SHP77 treated with DMSO at 0.1 percent for 48 hours (cell line): Measurements from ENCODE around the gene PRPF38A.
"Not testable (repeated sequence)": the region's sequence is repeated elsewhere in the genome, so short reads cannot be mapped to it uniquely, and the experiment has no call there.

Experiments
- DNase-seq: peaks from one replicate; lab custom pipeline; 2025; lab: John Stamatoyannopoulos, UW

Gene PRPF38A

GRCh38 chr1:52404116-52404974 is at the start of gene PRPF38A, which contains the start of gene ORC1:
PRPF38A (plus strand) TSS chr1:52404602; CDS start chr1:52404750, 148 bp downstream.
ORC1 (minus strand) TSS chr1:52404423; CDS start chr1:52402223, 2,200 bp downstream.
- DNase-seq: peak; percentile 88

- DNase-seq: no peak
These were observed 49.0 kb upstream of the PRPF38A start for GRCh38 chr1:52355436-52355835.

DNA sequence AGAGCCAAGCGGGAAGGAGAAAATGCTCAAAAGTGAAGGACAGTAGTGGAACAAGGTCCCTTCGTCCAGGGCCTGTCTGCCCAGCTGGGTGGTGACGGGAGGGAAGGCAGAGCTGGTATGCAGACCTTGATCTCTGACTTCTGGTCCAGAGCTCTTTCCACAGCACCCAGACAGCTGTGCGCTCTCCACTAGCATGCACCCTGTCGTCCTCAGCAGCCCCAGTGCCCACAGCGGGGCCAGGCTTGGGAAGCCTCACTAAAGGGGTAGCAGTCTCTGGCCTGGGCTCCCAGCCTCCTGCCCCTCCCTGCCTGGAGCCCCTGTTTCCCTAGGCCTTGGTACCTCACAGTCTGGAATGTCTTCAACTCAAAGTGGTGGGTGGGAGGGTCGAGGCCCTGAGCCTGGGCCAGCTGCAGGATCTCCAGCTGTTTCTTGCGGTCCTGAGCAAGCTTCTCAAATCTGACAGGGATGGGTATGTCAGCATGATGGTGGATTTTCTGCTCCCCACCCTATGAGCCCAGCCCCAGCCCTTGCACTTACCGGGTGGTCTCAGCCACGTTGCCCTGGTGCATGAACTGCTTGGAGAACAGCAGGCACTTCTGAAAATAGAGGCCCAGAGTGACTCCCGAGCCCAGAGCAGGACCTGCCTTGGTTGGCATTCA is 48.4 kb upstream of the PRPF38A start:
- DNase-seq: no peak

- no peak for DNase-seq
These were observed 47.5 kb upstream of the PRPF38A start for GRCh38 chr1:52356818-52357355.

DNA sequence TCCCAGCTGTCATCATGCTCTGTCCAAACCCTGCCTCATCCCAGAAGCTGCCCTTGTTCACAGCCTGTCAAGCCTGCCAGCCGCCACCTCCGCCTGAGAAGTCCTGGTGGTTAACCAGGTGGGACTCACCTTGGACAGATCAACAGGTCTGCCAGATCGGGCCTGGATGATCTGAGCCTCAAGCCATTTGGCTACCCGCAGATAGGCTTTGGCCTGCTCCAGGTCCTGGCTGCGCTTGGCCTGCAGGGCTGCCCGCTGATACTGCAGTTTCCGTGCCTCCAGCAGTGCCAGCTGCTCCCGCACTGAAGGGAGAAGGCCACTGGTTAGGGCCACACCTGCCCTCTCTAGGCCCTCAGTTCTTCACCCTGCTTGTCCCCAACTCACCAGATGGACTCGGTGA is 47.0 kb upstream of the PRPF38A start:
- no peak for DNase-seq

DNA sequence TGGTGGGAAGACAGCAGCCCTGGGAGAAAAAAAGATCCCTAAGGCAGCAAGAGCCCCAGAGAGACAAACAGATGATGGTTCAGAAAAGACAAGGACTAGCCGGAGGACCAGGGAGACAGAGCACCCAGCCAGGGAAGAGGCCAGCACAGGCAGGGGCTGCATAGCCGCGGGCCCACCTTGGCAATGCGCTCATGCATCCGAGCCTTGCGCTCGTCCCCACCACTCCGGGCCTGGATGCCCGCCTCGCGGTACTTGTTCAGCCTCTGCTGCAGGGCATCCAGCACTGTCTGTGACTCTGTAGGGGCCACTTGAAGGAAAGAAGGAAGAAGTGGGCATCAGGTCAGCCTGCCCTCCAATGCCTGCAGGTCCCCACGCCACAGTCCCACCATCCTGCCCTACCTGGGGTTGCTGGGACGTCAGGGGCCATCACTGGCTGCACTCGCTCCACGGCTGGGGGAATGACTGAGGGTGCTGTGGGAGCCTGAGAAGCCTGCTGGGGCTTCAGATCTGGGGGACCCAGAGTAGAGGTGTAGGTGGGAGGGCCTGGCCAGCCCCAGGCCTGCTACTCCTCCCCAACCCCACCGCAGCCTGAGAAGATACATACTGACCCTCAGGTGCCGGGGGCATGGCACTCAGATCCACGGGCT is 45.4 kb upstream of the PRPF38A start:
- no peak for DNase-seq

- DNase-seq: no peak
These were observed 44.5 kb upstream of the PRPF38A start for GRCh38 chr1:52359676-52360594.

DNA sequence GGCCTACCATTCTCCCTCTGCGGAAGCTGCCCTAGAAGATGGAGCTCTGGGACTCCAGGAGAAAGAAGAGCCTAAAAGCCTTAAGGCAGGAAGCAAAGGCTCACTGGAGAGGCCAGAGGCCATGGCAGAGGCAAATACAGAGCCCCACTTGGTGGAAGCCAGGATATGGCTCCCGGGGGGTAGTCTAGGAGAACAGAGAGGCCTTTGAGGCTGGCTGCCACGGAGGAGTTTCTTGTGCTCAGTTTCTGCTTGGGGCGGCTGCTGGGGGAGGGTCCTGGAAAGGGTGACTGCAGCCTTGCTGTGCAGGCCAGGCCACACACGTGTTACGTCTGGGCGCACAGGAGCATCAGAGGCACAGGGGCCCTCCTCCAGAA is 43.8 kb upstream of the PRPF38A start:
- DNase-seq: no peak

DNA sequence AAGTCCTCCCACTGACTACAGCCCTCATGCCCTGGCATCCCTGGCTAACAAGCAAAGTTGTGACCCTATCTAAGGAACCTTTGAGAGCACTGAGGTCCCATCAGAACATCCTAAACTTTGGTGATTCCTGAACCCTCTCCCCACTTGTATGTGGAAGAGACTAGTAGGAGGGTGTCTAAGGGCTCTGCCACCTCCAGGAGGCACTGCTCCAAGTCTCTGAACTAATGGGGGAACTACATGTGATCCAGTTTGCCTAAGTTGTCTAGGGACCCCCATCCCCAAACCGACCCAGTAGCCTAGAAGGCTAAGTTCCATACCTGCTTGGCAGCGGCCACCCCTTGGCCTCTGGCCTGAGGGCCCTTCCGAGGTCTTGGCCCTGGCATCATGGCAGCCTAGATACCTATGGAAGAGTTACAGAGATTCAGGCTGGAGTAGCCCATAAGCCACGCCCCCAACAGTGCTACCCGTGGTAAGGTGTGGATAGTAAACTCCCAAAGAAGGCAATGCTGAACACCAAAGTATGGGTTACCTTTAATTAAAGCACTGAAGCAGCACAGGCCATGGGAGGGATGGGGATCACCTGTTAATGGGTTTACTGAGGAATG is 40.1 kb upstream of the PRPF38A start:
- no peak for DNase-seq

DNA sequence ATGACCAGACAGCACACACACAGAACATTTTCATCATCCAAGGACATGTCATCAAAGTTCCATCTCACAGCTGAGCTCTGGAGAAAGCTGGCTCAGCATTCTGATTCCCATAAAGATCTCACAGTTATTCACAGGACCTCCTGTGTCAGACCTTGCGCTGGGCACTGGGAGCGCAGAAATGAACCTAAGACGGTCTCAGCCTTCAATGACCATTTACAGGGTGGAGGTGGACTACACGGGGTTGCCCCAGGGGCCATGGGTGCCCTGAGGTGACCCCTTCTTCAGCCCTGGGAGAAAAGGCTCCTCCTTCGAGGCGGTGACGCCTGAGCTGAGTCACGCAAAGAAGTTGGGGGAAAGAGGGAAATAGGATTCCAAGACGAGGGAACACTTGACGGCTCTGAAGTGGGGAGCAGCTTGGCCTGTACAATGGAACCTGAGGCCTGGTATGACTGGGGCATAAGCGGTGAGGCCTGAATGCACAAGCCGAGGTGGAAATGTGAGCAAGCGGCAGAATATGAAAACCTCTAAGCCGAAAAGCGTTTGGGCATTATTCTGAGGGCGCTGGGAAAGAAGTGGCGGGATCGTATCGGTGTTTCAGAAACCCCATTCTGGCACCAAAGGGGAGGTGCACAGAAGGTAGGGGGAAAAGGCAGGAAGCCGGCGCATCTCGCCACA is 39.2 kb upstream of the PRPF38A start:
- no peak for DNase-seq

- DNase-seq: peak; percentile 94
These were observed 38.5 kb upstream of the PRPF38A start, which contains the start of gene CC2D1B for GRCh38 chr1:52365746-52366516. CC2D1B (minus strand) TSS chr1:52366205; CDS start chr1:52364620, 1,585 bp downstream.

GRCh38 chr1:52366517-52366827 is 37.9 kb upstream of the PRPF38A start:
- DNase-seq: no peak

- no peak for DNase-seq
These were observed 37.1 kb upstream of the PRPF38A start for GRCh38 chr1:52367272-52367671.

- peak; percentile 21 for DNase-seq
These were observed 35.8 kb upstream of the PRPF38A start for GRCh38 chr1:52368383-52369172.

- DNase-seq: not testable (repeated sequence)
These were observed 34.6 kb upstream of the PRPF38A start for GRCh38 chr1:52369851-52370250.

GRCh38 chr1:52385376-52385775 is 19.0 kb upstream of the PRPF38A start:
- no peak for DNase-seq

- DNase-seq: no peak
These were observed 17.9 kb upstream of the PRPF38A start for GRCh38 chr1:52386458-52386857.

GRCh38 chr1:52393174-52393573 is 11.2 kb upstream of the PRPF38A start:
- no peak for DNase-seq

DNA sequence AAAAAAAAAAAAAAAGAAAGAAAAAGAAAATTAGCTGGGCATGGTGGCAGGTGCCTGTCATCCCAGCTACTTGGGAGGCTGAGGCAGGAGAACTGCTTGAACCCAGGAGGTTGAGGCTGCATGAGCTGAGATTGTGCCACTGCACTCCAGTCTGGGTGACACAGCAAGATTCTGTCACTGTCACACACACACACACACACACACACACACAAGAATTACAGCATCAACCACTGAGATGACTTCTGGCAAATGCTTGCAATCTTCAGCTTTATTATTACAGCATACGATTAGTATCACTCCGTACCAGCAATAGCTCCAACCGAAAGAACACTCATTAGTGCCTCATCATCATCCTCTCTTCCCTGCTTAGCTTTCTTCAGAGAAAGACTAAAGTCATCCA is 4.8 kb upstream of the PRPF38A start:
- no peak for DNase-seq
